MV-4-11 (cell line): ENCODE results near the gene IL5RA.

Source experiments
- DNase-seq: peaks from one replicate; lab custom pipeline; 2025; lab: John Stamatoyannopoulos, UW

IL5RA gene

GRCh38 chr3:3107858-3108257 is 2.3 kb downstream of the IL5RA start:
- no peak for DNase-seq

GRCh38 chr3:3107181-3107580 is 3.0 kb downstream of the IL5RA start:
- DNase-seq = no peak

GRCh38 chr3:3105815-3106214 is 4.4 kb downstream of the IL5RA start:
- DNase-seq = no peak

GRCh38 chr3:3105246-3105645 is 4.9 kb downstream of the IL5RA start:
- no peak for DNase-seq

GRCh38 chr3:3102751-3103150 is 7.4 kb downstream of the IL5RA start:
- no peak for DNase-seq

- no peak for DNase-seq
Observed at GRCh38 chr3:3101660-3102458, 8.3 kb downstream of the IL5RA start.

GRCh38 chr3:3097958-3098357 is 12.2 kb downstream of the IL5RA start:
- no peak for DNase-seq

- peak; percentile 27 for DNase-seq
Observed at GRCh38 chr3:3089017-3089416, 21.2 kb downstream of the IL5RA start.

GRCh38 chr3:3087716-3088465 is 22.3 kb downstream of the IL5RA start:
- no peak for DNase-seq

GRCh38 chr3:3087279-3087678 is 22.9 kb downstream of the IL5RA start:
- DNase-seq = no peak

- peak; percentile 62 for DNase-seq
Observed at GRCh38 chr3:3086239-3086638, 23.9 kb downstream of the IL5RA start.

GRCh38 chr3:3085782-3086181 is 24.4 kb downstream of the IL5RA start:
- no peak for DNase-seq

- no peak for DNase-seq
Observed at GRCh38 chr3:3084890-3085289, 25.3 kb downstream of the IL5RA start.

GRCh38 chr3:3082234-3082924 is 27.8 kb downstream of the IL5RA start:
- DNase-seq = no peak

GRCh38 chr3:3081381-3082233 is 28.6 kb downstream of the IL5RA start:
- DNase-seq = no peak

- DNase-seq = no peak
Observed at GRCh38 chr3:3080309-3080708, 29.9 kb downstream of the IL5RA start.

- no peak for DNase-seq
Observed at GRCh38 chr3:3074551-3075257, 35.5 kb downstream of the IL5RA start.

GRCh38 chr3:3071136-3071535 is 39.0 kb downstream of the IL5RA start:
- no peak for DNase-seq

GRCh38 chr3:3069723-3070122 is 40.5 kb downstream of the IL5RA start:
- no peak for DNase-seq

GRCh38 chr3:3068358-3068881 is 41.8 kb downstream of the IL5RA start:
- DNase-seq = no peak

GRCh38 chr3:3066910-3067309 is 43.3 kb downstream of the IL5RA start:
- DNase-seq = no peak
